HCT116 (cell line): ENCODE data around the gene TIPIN. TPM values are rescaled to one million over a fixed set of nuclear protein-coding genes. Genes with fewer than 3 reads are reported as not detected.

Experiments used
- ATAC-seq: fragments of 200-7000 bp; cut with Tn5 transposase; 2 replicates; pipeline ENCODE4 v1.9.1; 2020; ENCODE audit warnings: mild to moderate bottlenecking, moderate library complexity
- BruUV-seq: library from RNA; stranded (reverse); fragments of 400-500 nt; replicated peaks from 2 replicates; lab custom pipeline; 2021; lab: Mats Ljungman, UMichigan
- CTCF ChIA-PET: fragments of 300-600 bp; sonication (Branson Sonifier 250); formaldehyde crosslinking; loops from one replicate; lab custom pipeline; 2021; ENCODE audit warnings: antibody characterized with exemption; lab: Charles Lee
- POLR2A ChIA-PET: fragments of 300-600, 350-600 bp; sonication (Branson Sonifier 250); formaldehyde crosslinking; loops from one replicate; lab custom pipeline; 2021; ENCODE audit warnings: antibody characterized with exemption; lab: Charles Lee
- RAD21 ChIA-PET, 2 experiments: fragments of 300-600 bp; sonication (Branson Sonifier 250); formaldehyde crosslinking; loops; one replicate each; lab custom pipeline; 2023; ENCODE audit warnings: low total read pairs in 2 of 2; ENCODE audit not compliant: uncharacterized antibody in 2 of 2, unreplicated experiment in 2 of 2, low non-redundant PET in 1 of 2; lab: Charles Lee
- DNase-seq: peaks from one replicate; pipeline ENCODE4 v3.0.0-alpha.2; 2010; ENCODE audit warnings: low read depth, low spot score
- H2AFZ ChIP-seq: fragments of 200-600 bp; shearing (Covaris generic), sonication (generic); 2 replicates; pipeline ENCODE4 v1.6.1; 2017; ENCODE audit warnings: low read depth, mixed run types, mixed read lengths, antibody characterized with exemption, low read length; ENCODE audit not compliant: poor library complexity, severe bottlenecking
- H3K27ac ChIP-seq: 2 replicates; pipeline ENCODE4 v1.5.1; 2012; ENCODE audit warnings: low read depth, low read length
- H3K27me3 ChIP-seq: fragments of 200-600 bp; sonication (generic); 2 replicates; pipeline ENCODE4 v1.6.1; 2016; ENCODE audit warnings: mixed run types, low read length, mixed read lengths; ENCODE audit not compliant: insufficient read depth
- H3K36me3 ChIP-seq, 2 experiments: fragments of 200-500 bp in 1 of 2; fragments of 200-600 bp in 1 of 2; sonication (Bioruptor generic) in 1 of 2; sonication (generic) in 1 of 2; 2 replicates each; pipeline versions ENCODE4 v1.5.1 to v1.6.1; 2014 to 2016; ENCODE audit warnings: low read length in 2 of 2, inconsistent platforms in 1 of 2, mixed read lengths in 1 of 2, mixed run types in 1 of 2; ENCODE audit not compliant: insufficient read depth in 2 of 2, control insufficient read depth in 1 of 2
- H3K4me1 ChIP-seq, 2 experiments: fragments of 200-600 bp in 1 of 2; sonication (generic) in 1 of 2; 2 replicates each; pipeline versions ENCODE4 v1.5.1 to v1.6.1; 2012 to 2017; ENCODE audit warnings: low read length in 2 of 2, inconsistent platforms in 1 of 2, mild to moderate bottlenecking in 1 of 2, mixed read lengths in 1 of 2, mixed run types in 1 of 2, moderate library complexity in 1 of 2; ENCODE audit not compliant: insufficient read depth in 2 of 2, control insufficient read depth in 1 of 2
- H3K4me2 ChIP-seq: fragments of 200-600 bp; sonication (generic); 2 replicates; pipeline ENCODE4 v1.6.1; 2017; ENCODE audit warnings: mixed run types, low read length, mixed read lengths
- H3K4me3 ChIP-seq, 2 experiments: fragments of 200-600 bp in 1 of 2; sonication (generic) in 1 of 2; replicated peaks in 1 of 2; 2 replicates each; pipeline ENCODE4 v1.5.1; 2011 to 2016; ENCODE audit warnings: low read length in 2 of 2, control low read depth in 1 of 2, low read depth in 1 of 2, mild to moderate bottlenecking in 1 of 2, mixed read lengths in 1 of 2, mixed run types in 1 of 2
- H3K79me2 ChIP-seq: fragments of 200-600 bp; sonication (generic); 2 replicates; pipeline ENCODE4 v1.6.1; 2017; ENCODE audit warnings: mild to moderate bottlenecking, mixed run types, low read length, moderate library complexity, mixed read lengths; ENCODE audit not compliant: insufficient read depth
- H3K9ac ChIP-seq: fragments of 200-600 bp; sonication (generic); 2 replicates; pipeline ENCODE4 v1.6.1; 2016; ENCODE audit warnings: low read length, mixed read lengths
- H3K9me2 ChIP-seq: fragments of 200-600 bp; sonication (generic), shearing (Covaris generic); 2 replicates; pipeline ENCODE4 v1.6.1; 2017; ENCODE audit warnings: mixed run types, mild to moderate bottlenecking, moderate library complexity; ENCODE audit not compliant: insufficient read depth
- H3K9me3 ChIP-seq, 2 experiments: fragments of 200-500 bp in 1 of 2; fragments of 200-600 bp in 1 of 2; sonication (Bioruptor generic) in 1 of 2; sonication (generic) in 1 of 2; 2 replicates each; pipeline ENCODE4 v1.6.1; 2014 to 2017; ENCODE audit warnings: low read length in 2 of 2, mixed read lengths in 2 of 2, inconsistent platforms in 1 of 2, low read depth in 1 of 2, mild to moderate bottlenecking in 1 of 2, mixed run types in 1 of 2, moderate library complexity in 1 of 2; ENCODE audit not compliant: control insufficient read depth in 1 of 2, insufficient read depth in 1 of 2
- H4K20me1 ChIP-seq: fragments of 200-600 bp; sonication (generic), shearing (Covaris generic); 2 replicates; pipeline ENCODE4 v1.6.1; 2017; ENCODE audit warnings: mixed run types, mild to moderate bottlenecking, moderate library complexity; ENCODE audit not compliant: insufficient read depth
- CBX3 ChIP-seq: IDR thresholded peaks from 2 replicates; pipeline ENCODE4 v1.6.1; 2012; ENCODE audit warnings: low read depth
- ELF1 ChIP-seq: IDR thresholded peaks from 2 replicates; pipeline ENCODE4 v1.6.1; 2012; ENCODE audit warnings: low read depth, borderline replicate concordance
- EZH2phosphoT487 ChIP-seq: fragments of 200-600 bp; IDR thresholded peaks from 2 replicates; pipeline ENCODE4 v1.6.1; 2018; ENCODE audit warnings: antibody characterized with exemption, borderline replicate concordance
- FOSL1 ChIP-seq: IDR thresholded peaks from 2 replicates; pipeline ENCODE4 v1.6.1; 2012; ENCODE audit warnings: low read depth
- MAX ChIP-seq: IDR thresholded peaks from 2 replicates; pipeline ENCODE4 v1.6.1; 2012
- POLR2A ChIP-seq: IDR thresholded peaks from 2 replicates; pipeline ENCODE4 v1.7.0; 2011; ENCODE audit warnings: borderline replicate concordance; ENCODE audit not compliant: insufficient read depth, insufficient read length; ENCODE audit errors: extremely low read depth
- RAD21 ChIP-seq: IDR thresholded peaks from 2 replicates; pipeline ENCODE4 v1.6.1; 2012; ENCODE audit warnings: low read depth, mild to moderate bottlenecking
- SP1 ChIP-seq: IDR thresholded peaks from 2 replicates; pipeline ENCODE4 v1.6.1; 2012; ENCODE audit warnings: low read depth
- SRF ChIP-seq: IDR thresholded peaks from 2 replicates; pipeline ENCODE4 v1.6.1; 2012; ENCODE audit warnings: low read depth
- TCF7L2 ChIP-seq: IDR thresholded peaks from 2 replicates; pipeline ENCODE4 v1.7.0; 2011; ENCODE audit warnings: borderline replicate concordance, inconsistent platforms; ENCODE audit not compliant: insufficient read depth, insufficient read length; ENCODE audit errors: extremely low read depth
- ZFX ChIP-seq: fragments of 450-650 bp; IDR thresholded peaks from 2 replicates; pipeline ENCODE4 v1.6.1; 2017
- ZNF274 ChIP-seq: fragments of 200-500 bp; sonication (Bioruptor generic); IDR thresholded peaks from 2 replicates; pipeline ENCODE4 v1.6.1; 2014; ENCODE audit warnings: mild to moderate bottlenecking, low read depth, low read length, inconsistent platforms
- intact Hi-C: fragments of 100-400 bp; cut with micrococcal nuclease; formaldehyde crosslinking; loops from 2 replicates; pipeline ENCODE4 v1.10.0; 2022
- total RNA-seq: library from RNA; stranded (reverse); gene quantifications from one replicate; pipeline ENCODE4 v1.2.1, GENCODE V29; 2021; ENCODE audit not compliant: unreplicated experiment

TIPIN gene
- total RNA-seq, 1 experiment from 2014 or later, result 28.1 TPM

GRCh38 chr15:66328771-66329170 is 27.7 kb downstream of the TIPIN start:
- Histone ChIP-seq H3K9ac (no peak overlapping the region), H3K27me3 (no peaks in the 10 kb centered on the region)
- CTCF ChIA-PET, result no interaction called here

GRCh38 chr15:66327736-66328135 is 28.7 kb downstream of the TIPIN start:
- no peak for ATAC-seq
- Histone ChIP-seq H3K79me2 (peaks cover 4% of the 10 kb centered on the region; the same call in 1 of the 2 replicates), H3K27ac (no peak overlapping the region), H3K9me3 (no peaks in the 10 kb centered on the region), H4K20me1 (no peaks in the 10 kb centered on the region), H3K4me3 (no peak overlapping the region), H3K9ac (no peak overlapping the region), H3K4me2 (no peak overlapping the region), H3K4me1 (no peaks in the 10 kb centered on the region), H3K9me2 (no peaks in the 10 kb centered on the region), H3K36me3 (peaks cover 22 to 52% of the 10 kb centered on the region in 2 experiments), H2AFZ (no peak overlapping the region), H3K27me3 (no peaks in the 10 kb centered on the region)
- CTCF ChIA-PET, result no interaction called here
- no TSS peak for BruUV-seq
- POLR2A ChIA-PET, result no interaction called here
- no peak for DNase-seq
- intact Hi-C loops, result no loop called here
- RAD21 ChIA-PET, result no interaction called here
- no peak for TF ChIP-seq ZNF274
- no peak for TF ChIP-seq SP1
- no peak for TF ChIP-seq ZFX
- no peak for TF ChIP-seq CBX3
- no peak for TF ChIP-seq SRF
- no peak for TF ChIP-seq EZH2phosphoT487
- no peak for TF ChIP-seq MAX
- TF ChIP-seq TCF7L2, result no peak

More at GRCh38 chr15:66328771-66329170, 27.7 kb downstream of the TIPIN start:
- ChIA-PET POLR2A (no interaction called here), RAD21 (no interaction called here)
- Histone ChIP-seq H3K4me3 (no peak overlapping the region), H3K27ac (no peak overlapping the region), H3K36me3 (peaks cover 16 to 46% of the 10 kb centered on the region in 2 experiments), H4K20me1 (no peaks in the 10 kb centered on the region), H2AFZ (no peak overlapping the region), H3K4me2 (no peak overlapping the region), H3K4me1 (no peaks in the 10 kb centered on the region), H3K9me3 (no peaks in the 10 kb centered on the region), H3K9me2 (no peaks in the 10 kb centered on the region), H3K79me2 (peaks cover 11% of the 10 kb centered on the region)
- intact Hi-C loops, result no loop called here
- TF ChIP-seq ELF1, result no peak
- no peak for TF ChIP-seq RAD21
- TF ChIP-seq FOSL1, result no peak
- TF ChIP-seq POLR2A, result no peak
- DNase-seq (no peak), ATAC-seq (no peak)
- no TSS peak for BruUV-seq
